Left lung (tissue), 10 donors: ENCODE data around the gene RAB40C. TPM values are rescaled to one million over a fixed set of nuclear protein-coding genes. Genes with fewer than 3 reads are reported as not detected.
A peak's percentile ranks its signal among the peaks of the same experiment; 100 is the strongest.

Experiments
- ATAC-seq: fragments of 200-7000 bp; cut with Tn5 transposase; one replicate; pipeline ENCODE4 v1.9.1; 2020; ENCODE audit warnings: moderate library complexity
- DNase-seq, 4 donors: peaks; one replicate each; pipeline ENCODE4 v3.0.0-alpha.2; 2013 to 2020
- H3K27ac ChIP-seq, 2 donors: fragments of 200-600 bp; sonication (generic) in 1 of 2; one replicate each; pipeline versions ENCODE4 v1.5.0 to v1.8.0; 2020 to 2021
- H3K27me3 ChIP-seq, 2 donors: fragments of 200-600 bp; sonication (generic) in 1 of 2; one replicate each; pipeline versions ENCODE4 v1.5.0 to v1.8.0; 2020 to 2021
- H3K36me3 ChIP-seq, 2 donors: fragments of 200-600 bp; sonication (generic) in 1 of 2; one replicate each; pipeline versions ENCODE4 v1.5.0 to v1.8.0; 2020 to 2021
- H3K4me1 ChIP-seq, 2 donors: fragments of 200-600 bp; one replicate each; pipeline ENCODE4 v1.8.0; 2021
- H3K4me3 ChIP-seq, 2 donors: fragments of 200-600 bp; sonication (generic) in 1 of 2; one replicate each; pipeline versions ENCODE4 v1.5.0 to v1.8.0; 2020 to 2021; ENCODE audit warnings: mild to moderate bottlenecking in 1 of 2
- H3K9me3 ChIP-seq, 2 donors: fragments of 200-600 bp; sonication (generic) in 1 of 2; one replicate each; pipeline versions ENCODE4 v1.5.0 to v1.8.0; 2020 to 2021
- intact Hi-C, 2 donors: fragments of 100-400 bp; cut with DNase I; formaldehyde crosslinking; loops; one replicate each; pipeline versions ENCODE4 v1.11.2 to v1.14.2; 2022
- polyA plus RNA-seq, 6 donors: library from polyadenylated mRNA; unstranded; fragments of 120-200 nt; gene quantifications; one replicate each; pipeline ENCODE4 v1.2.1, GENCODE V29; 2013; ENCODE audit not compliant: insufficient read length in 6 of 6
- total RNA-seq, 2 donors: library from RNA; stranded (reverse); fragmentation: NEBNext Ultra II Directional; extraction: Animal tissue kit (Norgen Biotek cat#: 25700); gene quantifications; one replicate each; pipeline ENCODE4 v1.2.1, GENCODE V29; 2021
- TF ChIP-seq, protein P1 (sequence below), 2 donors: fragments of 200-600 bp; sonication (generic) in 1 of 2; IDR thresholded peaks; one replicate each; pipeline versions ENCODE4 v1.5.0 to v1.8.0; 2021; ENCODE audit warnings: antibody characterized with exemption in 2 of 2
- donor health status: DM: no; HTN: yes; CAD: no.
- donor health status: DM: no; HTN: no; CAD: no.

RAB40C gene
- total and polyA plus RNA-seq, 8 donors, result 17.6 to 32.9 (median 25.9) TPM

GRCh38 chr16:546909-547770 is 42.7 kb upstream of the RAB40C start:
- Histone ChIP-seq H3K9me3 (no peaks in the 10 kb centered on the region), H3K27me3 (no peaks in the 10 kb centered on the region), H3K27ac (no peak overlapping the region), H3K4me3 (no peak overlapping the region), H3K4me1 (peaks cover 0 to 3% of the 10 kb centered on the region in 2 donors), H3K36me3 (peaks cover 0 to 58% of the 10 kb centered on the region in 2 donors)
- TF ChIP-seq, protein P1, sequence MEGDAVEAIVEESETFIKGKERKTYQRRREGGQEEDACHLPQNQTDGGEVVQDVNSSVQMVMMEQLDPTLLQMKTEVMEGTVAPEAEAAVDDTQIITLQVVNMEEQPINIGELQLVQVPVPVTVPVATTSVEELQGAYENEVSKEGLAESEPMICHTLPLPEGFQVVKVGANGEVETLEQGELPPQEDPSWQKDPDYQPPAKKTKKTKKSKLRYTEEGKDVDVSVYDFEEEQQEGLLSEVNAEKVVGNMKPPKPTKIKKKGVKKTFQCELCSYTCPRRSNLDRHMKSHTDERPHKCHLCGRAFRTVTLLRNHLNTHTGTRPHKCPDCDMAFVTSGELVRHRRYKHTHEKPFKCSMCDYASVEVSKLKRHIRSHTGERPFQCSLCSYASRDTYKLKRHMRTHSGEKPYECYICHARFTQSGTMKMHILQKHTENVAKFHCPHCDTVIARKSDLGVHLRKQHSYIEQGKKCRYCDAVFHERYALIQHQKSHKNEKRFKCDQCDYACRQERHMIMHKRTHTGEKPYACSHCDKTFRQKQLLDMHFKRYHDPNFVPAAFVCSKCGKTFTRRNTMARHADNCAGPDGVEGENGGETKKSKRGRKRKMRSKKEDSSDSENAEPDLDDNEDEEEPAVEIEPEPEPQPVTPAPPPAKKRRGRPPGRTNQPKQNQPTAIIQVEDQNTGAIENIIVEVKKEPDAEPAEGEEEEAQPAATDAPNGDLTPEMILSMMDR (IDR thresholded peaks at IDR 0.05), result peak; percentile 28 to 70
- intact Hi-C loops, result no loop called here
- ATAC-seq, result peak; percentile 84
- DNase-seq, result peak in 3 of 4 donors; percentile 54 to 97 (median 77)

GRCh38 chr16:548586-548985 is 41.3 kb upstream of the RAB40C start:
- Histone ChIP-seq H3K4me1 (peaks cover 0 to 3% of the 10 kb centered on the region in 2 donors), H3K27me3 (no peaks in the 10 kb centered on the region), H3K27ac (no peak overlapping the region), H3K36me3 (peaks cover 0 to 72% of the 10 kb centered on the region in 2 donors), H3K9me3 (no peaks in the 10 kb centered on the region), H3K4me3 (no peak overlapping the region)
- TF ChIP-seq, protein P1 (IDR thresholded peaks at IDR 0.05), result no peak
- ATAC-seq (no peak), DNase-seq (no peak)
- intact Hi-C loops, result no loop called here

- no peak overlapping the region for H3K4me3 ChIP-seq
Measured at GRCh38 chr16:549544-550263, 40.2 kb upstream of the RAB40C start.

DNA sequence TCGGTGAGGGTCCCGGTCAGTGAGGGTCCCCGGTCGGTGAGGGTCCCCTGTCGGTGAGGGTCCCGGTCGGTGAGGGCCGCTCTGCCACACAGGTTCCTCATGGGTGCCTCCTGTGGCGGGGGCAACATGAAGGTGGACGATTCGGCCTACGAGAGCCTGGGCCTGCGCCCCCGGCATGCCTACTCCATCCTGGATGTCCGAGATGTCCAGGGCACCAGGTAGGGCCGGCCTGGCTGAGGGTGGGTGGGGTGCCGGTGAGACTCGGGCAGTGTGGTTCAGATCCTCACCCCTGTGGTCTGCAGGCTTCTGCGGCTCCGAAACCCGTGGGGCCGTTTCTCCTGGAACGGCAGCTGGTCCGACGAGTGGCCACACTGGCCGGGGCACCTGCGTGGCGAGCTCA is 38.7 kb upstream of the RAB40C start:
- Histone ChIP-seq H3K4me3 (no peak overlapping the region), H3K27me3 (no peaks in the 10 kb centered on the region), H3K27ac (no peak overlapping the region), H3K36me3 (peaks cover 0 to 74% of the 10 kb centered on the region in 2 donors), H3K4me1 (peaks cover 0 to 3% of the 10 kb centered on the region in 2 donors), H3K9me3 (no peaks in the 10 kb centered on the region)
- TF ChIP-seq, protein P1 (IDR thresholded peaks at IDR 0.05), result no peak
- intact Hi-C loops, result no loop called here
- DNase-seq (no peak), ATAC-seq (no peak)

More at GRCh38 chr16:549544-550263, 40.2 kb upstream of the RAB40C start:
- Histone ChIP-seq H3K4me1 (peaks cover 0 to 3% of the 10 kb centered on the region in 2 donors), H3K27ac (no peak overlapping the region), H3K27me3 (no peaks in the 10 kb centered on the region), H3K36me3 (peaks cover 0 to 80% of the 10 kb centered on the region in 2 donors), H3K9me3 (no peaks in the 10 kb centered on the region)
- TF ChIP-seq, protein P1 (IDR thresholded peaks at IDR 0.05), result no peak
- intact Hi-C loops, result no loop called here
- ATAC-seq (no peak), DNase-seq (no peak)

- H3K4me1 ChIP-seq, result no peaks in the 10 kb centered on the region
- no peak for DNase-seq
- TF ChIP-seq, protein P1 (IDR thresholded peaks at IDR 0.05), result no peak
- intact Hi-C loops, result no loop called here
- no peak overlapping the region for H3K27ac ChIP-seq
- peaks cover 0 to 4% of the 10 kb centered on the region in 2 donors for H3K27me3 ChIP-seq
- ATAC-seq, result no peak
- no peaks in the 10 kb centered on the region for H3K9me3 ChIP-seq
- no peak overlapping the region for H3K4me3 ChIP-seq
- H3K36me3 ChIP-seq, result peaks cover 0 to 66% of the 10 kb centered on the region in 2 donors
Measured at GRCh38 chr16:552171-552570, 37.7 kb upstream of the RAB40C start.
